ENCODE measurements around the gene RASSF7.

RASSF7 gene

GRCh38 chr11:555780-556661 is 4.7 kb upstream of the RASSF7 start:
- ATAC-seq: no peak
- TF ChIP-seq PPARA (CRISPR knock-in tag; IDR thresholded peaks at IDR 0.05; ENCODE audit: borderline replicate concordance) (no peak), ISL1 (CRISPR knock-in tag; IDR thresholded peaks at IDR 0.05) (no peak), ZFP30 (CRISPR knock-in tag; IDR thresholded peaks at IDR 0.05) (no peak), CREB5 (CRISPR knock-in tag; IDR thresholded peaks at IDR 0.05; ENCODE audit: low read depth) (no peak), OSR1 (CRISPR knock-in tag; IDR thresholded peaks at IDR 0.05) (no peak), CSRNP3 (CRISPR knock-in tag; IDR thresholded peaks at IDR 0.05) (no peak), ZNF565 (CRISPR knock-in tag; conservative IDR thresholded peaks at IDR 0.05; ENCODE audit: low read depth) (no peak), GLIS3 (CRISPR knock-in tag; IDR thresholded peaks at IDR 0.05) (no peak), PATZ1 (CRISPR knock-in tag; IDR thresholded peaks at IDR 0.05; ENCODE audit: borderline replicate concordance) (no peak), CSDC2 (CRISPR knock-in tag; IDR thresholded peaks at IDR 0.05) (no peak), TSHZ2 (CRISPR knock-in tag; IDR thresholded peaks at IDR 0.05) (no peak), ZFP3 (CRISPR knock-in tag; IDR thresholded peaks at IDR 0.05) (no peak), ZNF8 (CRISPR knock-in tag; IDR thresholded peaks at IDR 0.05) (no peak), BACH2 (CRISPR knock-in tag; IDR thresholded peaks at IDR 0.05; ENCODE audit: borderline replicate concordance) (no peak), ESRRG (CRISPR knock-in tag; IDR thresholded peaks at IDR 0.05) (no peak), ZNF70 (CRISPR knock-in tag; IDR thresholded peaks at IDR 0.05) (no peak), POU6F1 (CRISPR knock-in tag; IDR thresholded peaks at IDR 0.05; ENCODE audit: borderline replicate concordance, low read depth) (no peak), SNAI2 (CRISPR knock-in tag; IDR thresholded peaks at IDR 0.05) (no peak)

GRCh38 chr11:556662-557256 is 4.0 kb upstream of the RASSF7 start:
- ATAC-seq: no peak
- TF ChIP-seq POU6F1 (CRISPR knock-in tag; IDR thresholded peaks at IDR 0.05; ENCODE audit: borderline replicate concordance, low read depth) (no peak), ZNF70 (CRISPR knock-in tag; IDR thresholded peaks at IDR 0.05) (no peak), ZFP30 (CRISPR knock-in tag; IDR thresholded peaks at IDR 0.05) (no peak), PATZ1 (CRISPR knock-in tag; IDR thresholded peaks at IDR 0.05; ENCODE audit: borderline replicate concordance) (no peak), TOX (CRISPR knock-in tag; IDR thresholded peaks at IDR 0.05; ENCODE audit: borderline replicate concordance) (no peak), TCF4 (CRISPR knock-in tag; IDR thresholded peaks at IDR 0.05; ENCODE audit: borderline replicate concordance) (no peak), CSDC2 (CRISPR knock-in tag; IDR thresholded peaks at IDR 0.05) (no peak), ZNF565 (CRISPR knock-in tag; conservative IDR thresholded peaks at IDR 0.05; ENCODE audit: low read depth) (no peak), PPARA (CRISPR knock-in tag; IDR thresholded peaks at IDR 0.05; ENCODE audit: borderline replicate concordance) (no peak), TSHZ2 (CRISPR knock-in tag; IDR thresholded peaks at IDR 0.05) (no peak), ZFP3 (CRISPR knock-in tag; IDR thresholded peaks at IDR 0.05) (no peak), ISL1 (CRISPR knock-in tag; IDR thresholded peaks at IDR 0.05) (no peak), ARNTL (CRISPR knock-in tag; IDR thresholded peaks at IDR 0.05; ENCODE audit: borderline replicate concordance, low read depth) (no peak)

Measured in SK-N-SH treated with all-trans-retinoic acid at 6 μM for 48 hours (cell line).